Activated CD4-positive, CD25-positive, alpha-beta regulatory T cell (primary cell): Measurements from ENCODE around the gene CANT1.

Experiments
- DNase-seq, 4 experiments: peaks; one replicate each; lab custom pipeline; 2025; lab: John Stamatoyannopoulos, UW

Gene CANT1

GRCh38 chr17:78995022-78995760 lies 14.4 kb downstream of the CANT1 start:
- no peak for DNase-seq

- DNase-seq: no peak
Observed at GRCh38 chr17:78993981-78994671, 15.4 kb downstream of the CANT1 start.

- peak in 3 of 4 experiments; percentile 27 to 39 (median 37) for DNase-seq
Observed at GRCh38 chr17:78993241-78993956, 16.2 kb downstream of the CANT1 start.

- no peak for DNase-seq
Observed at GRCh38 chr17:78992542-78993212, 16.9 kb downstream of the CANT1 start.

GRCh38 chr17:78991906-78992532 lies 17.5 kb downstream of the CANT1 start:
- no peak for DNase-seq

- no peak for DNase-seq
Observed at GRCh38 chr17:78991017-78991738, 18.4 kb downstream of the CANT1 start.

GRCh38 chr17:78990349-78991016 lies 19.1 kb downstream of the CANT1 start:
- no peak for DNase-seq

GRCh38 chr17:78988152-78988551 lies 21.4 kb downstream of the CANT1 start:
- DNase-seq: no peak

GRCh38 chr17:78986649-78987328 lies 22.8 kb downstream of the CANT1 start:
- DNase-seq: no peak

- DNase-seq: no peak
Observed at GRCh38 chr17:78986048-78986648, 23.4 kb downstream of the CANT1 start.

GRCh38 chr17:78985395-78985794 lies 24.2 kb downstream of the CANT1 start:
- no peak for DNase-seq

GRCh38 chr17:78981010-78981888 lies 28.3 kb downstream of the CANT1 start:
- DNase-seq: no peak

- no peak for DNase-seq
Observed at GRCh38 chr17:78980624-78980972, 29.0 kb downstream of the CANT1 start.

- no peak for DNase-seq
Observed at GRCh38 chr17:78979780-78980623, 29.6 kb downstream of the CANT1 start, which contains the start of gene LGALS3BP. LGALS3BP (minus strand) TSS chr17:78979923; CDS start chr17:78977191, 2,732 bp downstream.

- DNase-seq: no peak
Observed at GRCh38 chr17:78977997-78978973, 31.3 kb downstream of the CANT1 start.

GRCh38 chr17:78977681-78977943 lies 32.0 kb downstream of the CANT1 start:
- DNase-seq: no peak
